A549 (cell line): ENCODE measurements around the gene LIN28A.

Source experiments
- CEBPB ChIP-seq, 2 experiments: fragments of >200 bp in 1 of 2; sonication (Bioruptor Twin) in 1 of 2; formaldehyde crosslinking in 1 of 2; IDR thresholded peaks; 2 replicates each; pipeline ENCODE4 v1.6.1; 2012 to 2016
- KDM5A ChIP-seq: fragments of 200-600 bp; sonication (generic); IDR thresholded peaks from 2 replicates; pipeline ENCODE4 v1.6.1; 2016; ENCODE audit warnings: antibody characterized with exemption, mild to moderate bottlenecking
- TF ChIP-seq, protein P1 (sequence below): fragments of 250-450 bp; sonication (Bioruptor Pico); IDR thresholded peaks from 2 replicates; pipeline ENCODE4 v1.5.0; 2021; ENCODE audit warnings: mild to moderate bottlenecking, moderate library complexity, borderline replicate concordance

DNA sequence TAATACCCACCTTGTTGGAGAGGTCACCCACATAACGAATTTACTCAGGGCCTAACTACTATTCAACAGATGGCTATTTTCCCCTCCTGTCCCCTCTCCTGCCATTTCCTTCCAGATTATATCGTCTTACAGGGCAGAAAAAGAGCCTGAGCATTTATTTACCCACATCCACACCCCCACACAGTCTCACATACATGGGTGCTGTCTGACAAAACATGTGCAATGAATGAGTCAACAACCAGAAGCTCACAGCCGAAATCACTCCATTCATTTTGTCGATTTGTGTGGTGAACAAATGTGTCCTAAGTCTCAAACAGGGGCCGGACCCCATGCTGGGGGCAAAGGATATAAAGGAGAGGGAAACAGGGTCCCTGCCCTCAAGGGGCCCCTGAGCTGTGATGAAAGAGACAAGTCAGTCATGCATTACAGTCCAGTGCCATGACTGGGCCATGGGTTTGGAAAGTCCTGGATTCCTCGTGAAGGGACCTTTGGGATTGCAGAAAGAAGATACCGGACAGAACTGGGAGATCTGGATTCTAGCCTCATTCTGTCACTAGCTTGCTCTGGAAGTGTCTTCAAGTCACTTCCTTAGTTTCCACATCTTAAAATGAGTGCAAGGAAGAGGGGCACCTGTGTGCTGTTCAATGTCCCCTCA is 21.7 kb upstream of the LIN28A start:
- no peak for TF ChIP-seq CEBPB (IDR thresholded peaks at IDR 0.05)
- TF ChIP-seq, protein P1, sequence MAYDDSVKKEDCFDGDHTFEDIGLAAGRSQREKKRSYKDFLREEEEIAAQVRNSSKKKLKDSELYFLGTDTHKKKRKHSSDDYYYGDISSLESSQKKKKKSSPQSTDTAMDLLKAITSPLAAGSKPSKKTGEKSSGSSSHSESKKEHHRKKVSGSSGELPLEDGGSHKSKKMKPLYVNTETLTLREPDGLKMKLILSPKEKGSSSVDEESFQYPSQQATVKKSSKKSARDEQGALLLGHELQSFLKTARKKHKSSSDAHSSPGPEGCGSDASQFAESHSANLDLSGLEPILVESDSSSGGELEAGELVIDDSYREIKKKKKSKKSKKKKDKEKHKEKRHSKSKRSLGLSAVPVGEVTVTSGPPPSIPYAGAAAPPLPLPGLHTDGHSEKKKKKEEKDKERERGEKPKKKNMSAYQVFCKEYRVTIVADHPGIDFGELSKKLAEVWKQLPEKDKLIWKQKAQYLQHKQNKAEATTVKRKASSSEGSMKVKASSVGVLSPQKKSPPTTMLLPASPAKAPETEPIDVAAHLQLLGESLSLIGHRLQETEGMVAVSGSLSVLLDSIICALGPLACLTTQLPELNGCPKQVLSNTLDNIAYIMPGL (CRISPR knock-in tag): no peak
- no peak for TF ChIP-seq KDM5A
